Loucy (cell line): ENCODE results near the gene CCL26.

Experiments used
- EZH2phosphoT487 ChIP-seq: fragments of 200-600 bp; IDR thresholded peaks from 2 replicates; pipeline ENCODE4 v1.6.1; 2018; ENCODE audit warnings: antibody characterized with exemption, mild to moderate bottlenecking, moderate library complexity, borderline replicate concordance
- TF ChIP-seq, protein P1 (sequence below): fragments of 200-600 bp; sonication (generic); conservative IDR thresholded peaks from 2 replicates; pipeline ENCODE4 v1.5.1; 2014; ENCODE audit warnings: mild to moderate bottlenecking, antibody characterized with exemption, low read length

DNA sequence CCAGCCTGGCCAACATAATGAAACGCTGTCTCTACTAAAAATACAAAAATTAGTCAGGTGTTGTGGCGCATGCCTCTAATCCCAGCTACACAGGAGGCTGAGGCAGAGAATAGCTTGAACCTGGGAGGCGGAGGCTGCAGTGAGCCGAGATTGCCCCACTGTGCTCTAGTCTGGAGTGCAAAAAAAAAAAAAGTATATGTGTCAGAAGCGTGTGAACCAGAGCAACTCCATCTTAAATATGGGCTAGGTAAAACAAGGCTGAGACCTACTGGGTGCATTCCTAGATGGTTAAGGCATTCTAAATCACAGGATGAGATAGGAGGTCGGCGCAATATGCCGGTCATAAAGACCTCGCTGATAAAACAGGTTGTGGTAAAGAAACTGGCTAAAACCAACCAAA lies 35.4 kb upstream of the CCL26 start:
- TF ChIP-seq, protein P1, sequence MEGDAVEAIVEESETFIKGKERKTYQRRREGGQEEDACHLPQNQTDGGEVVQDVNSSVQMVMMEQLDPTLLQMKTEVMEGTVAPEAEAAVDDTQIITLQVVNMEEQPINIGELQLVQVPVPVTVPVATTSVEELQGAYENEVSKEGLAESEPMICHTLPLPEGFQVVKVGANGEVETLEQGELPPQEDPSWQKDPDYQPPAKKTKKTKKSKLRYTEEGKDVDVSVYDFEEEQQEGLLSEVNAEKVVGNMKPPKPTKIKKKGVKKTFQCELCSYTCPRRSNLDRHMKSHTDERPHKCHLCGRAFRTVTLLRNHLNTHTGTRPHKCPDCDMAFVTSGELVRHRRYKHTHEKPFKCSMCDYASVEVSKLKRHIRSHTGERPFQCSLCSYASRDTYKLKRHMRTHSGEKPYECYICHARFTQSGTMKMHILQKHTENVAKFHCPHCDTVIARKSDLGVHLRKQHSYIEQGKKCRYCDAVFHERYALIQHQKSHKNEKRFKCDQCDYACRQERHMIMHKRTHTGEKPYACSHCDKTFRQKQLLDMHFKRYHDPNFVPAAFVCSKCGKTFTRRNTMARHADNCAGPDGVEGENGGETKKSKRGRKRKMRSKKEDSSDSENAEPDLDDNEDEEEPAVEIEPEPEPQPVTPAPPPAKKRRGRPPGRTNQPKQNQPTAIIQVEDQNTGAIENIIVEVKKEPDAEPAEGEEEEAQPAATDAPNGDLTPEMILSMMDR: no peak
- no peak for TF ChIP-seq EZH2phosphoT487
